ENCODE measurements around the gene AKAP9.
"Not testable (repeated sequence)": the region's sequence is repeated elsewhere in the genome, so short reads cannot be mapped to it uniquely, and the experiment has no call there.

Gene AKAP9

GRCh38 chr7:92025260-92025659 lies 84.6 kb downstream of the AKAP9 start:
- DNase-seq: no peak

GRCh38 chr7:92026635-92027034 lies 86.0 kb downstream of the AKAP9 start:
- not testable (repeated sequence) for DNase-seq

- not testable (repeated sequence) for DNase-seq
Observed at GRCh38 chr7:92027128-92027527, 86.5 kb downstream of the AKAP9 start.

GRCh38 chr7:92028226-92028625 lies 87.6 kb downstream of the AKAP9 start:
- no peak for DNase-seq

GRCh38 chr7:92028686-92029085 lies 88.0 kb downstream of the AKAP9 start:
- DNase-seq: no peak

- DNase-seq: no peak
Observed at GRCh38 chr7:92034116-92034515, 93.5 kb downstream of the AKAP9 start.

GRCh38 chr7:92035576-92035975 lies 94.9 kb downstream of the AKAP9 start:
- no peak for DNase-seq

- no peak for DNase-seq
Observed at GRCh38 chr7:92039900-92040299, 99.2 kb downstream of the AKAP9 start.

- no peak for DNase-seq
Observed at GRCh38 chr7:92042056-92042737, 101.5 kb downstream of the AKAP9 start.

GRCh38 chr7:92043098-92043497 lies 102.4 kb downstream of the AKAP9 start:
- DNase-seq: no peak

GRCh38 chr7:92043637-92044036 lies 103.0 kb downstream of the AKAP9 start:
- no peak for DNase-seq

GRCh38 chr7:92044148-92044547 lies 103.5 kb downstream of the AKAP9 start:
- DNase-seq: no peak

- no peak for DNase-seq
Observed at GRCh38 chr7:92044940-92045339, 104.3 kb downstream of the AKAP9 start.

- DNase-seq: no peak
Observed at GRCh38 chr7:92051655-92052054, 111.0 kb downstream of the AKAP9 start.

- no peak for DNase-seq
Observed at GRCh38 chr7:92052159-92052558, 111.5 kb downstream of the AKAP9 start.

- no peak for DNase-seq
Observed at GRCh38 chr7:92052684-92053083, 112.0 kb downstream of the AKAP9 start.

GRCh38 chr7:92053312-92053711 lies 112.7 kb downstream of the AKAP9 start:
- no peak for DNase-seq

GRCh38 chr7:92056286-92056685 lies 115.6 kb downstream of the AKAP9 start:
- no peak for DNase-seq

GRCh38 chr7:92057375-92057774 lies 116.7 kb downstream of the AKAP9 start:
- peak; percentile 17 for DNase-seq

GRCh38 chr7:92058040-92058439 lies 117.4 kb downstream of the AKAP9 start:
- no peak for DNase-seq

- no peak for DNase-seq
Observed at GRCh38 chr7:92058899-92059298, 118.2 kb downstream of the AKAP9 start.

GRCh38 chr7:92061154-92061553 lies 120.5 kb downstream of the AKAP9 start:
- DNase-seq: no peak

GRCh38 chr7:92064438-92065029 lies 123.9 kb downstream of the AKAP9 start:
- DNase-seq: no peak

GRCh38 chr7:92071032-92071431 lies 130.4 kb downstream of the AKAP9 start:
- no peak for DNase-seq

- DNase-seq: no peak
Observed at GRCh38 chr7:92072121-92072520, 131.5 kb downstream of the AKAP9 start.
